GM13976 (cell line): ENCODE results near the gene ARPC1B.
"Not testable (repeated sequence)": the region's sequence is repeated elsewhere in the genome, so short reads cannot be mapped to it uniquely, and the experiment has no call there.

Experiments used
- DNase-seq: peaks from one replicate; pipeline ENCODE4 v3.0.0; 2012; ENCODE audit warnings: low spot score
- in situ Hi-C: fragments of 300-500 bp; cut with MboI; formaldehyde crosslinking; loops from one replicate; pipeline ENCODE4 v1.12.0; 2022; ENCODE audit warnings: low sequenced_read_pairs, mixed read lengths, inconsistent platforms; ENCODE audit not compliant: unreplicated experiment
- TF ChIP-seq, protein P1 (sequence below): IDR thresholded peaks from 2 replicates; pipeline ENCODE4 v1.5.1; 2012; ENCODE audit warnings: borderline replicate concordance, mild to moderate bottlenecking; ENCODE audit not compliant: insufficient read depth; ENCODE audit errors: extremely low read depth, missing control alignments, control extremely low read depth

Gene ARPC1B

DNA sequence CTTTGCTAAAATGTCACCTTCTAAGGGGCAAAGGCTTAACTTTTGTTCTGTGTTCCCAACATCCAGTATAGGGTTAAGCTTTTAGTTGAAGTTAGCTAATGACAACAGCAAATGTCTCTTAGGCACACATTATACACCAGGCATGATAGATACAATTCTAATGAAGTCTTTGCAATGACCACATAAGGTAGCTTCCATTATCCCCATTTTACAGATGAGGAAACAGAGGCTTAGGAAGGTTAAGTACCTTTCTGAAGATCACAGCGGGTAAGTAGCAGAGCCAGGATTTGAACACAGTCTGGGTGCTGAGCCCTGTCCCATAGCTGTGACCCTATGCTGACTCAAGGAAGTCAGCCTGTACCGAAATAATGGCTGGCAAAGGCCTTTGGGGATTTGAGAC lies 36.1 kb downstream of the ARPC1B start:
- DNase-seq: no peak
- TF ChIP-seq, protein P1, sequence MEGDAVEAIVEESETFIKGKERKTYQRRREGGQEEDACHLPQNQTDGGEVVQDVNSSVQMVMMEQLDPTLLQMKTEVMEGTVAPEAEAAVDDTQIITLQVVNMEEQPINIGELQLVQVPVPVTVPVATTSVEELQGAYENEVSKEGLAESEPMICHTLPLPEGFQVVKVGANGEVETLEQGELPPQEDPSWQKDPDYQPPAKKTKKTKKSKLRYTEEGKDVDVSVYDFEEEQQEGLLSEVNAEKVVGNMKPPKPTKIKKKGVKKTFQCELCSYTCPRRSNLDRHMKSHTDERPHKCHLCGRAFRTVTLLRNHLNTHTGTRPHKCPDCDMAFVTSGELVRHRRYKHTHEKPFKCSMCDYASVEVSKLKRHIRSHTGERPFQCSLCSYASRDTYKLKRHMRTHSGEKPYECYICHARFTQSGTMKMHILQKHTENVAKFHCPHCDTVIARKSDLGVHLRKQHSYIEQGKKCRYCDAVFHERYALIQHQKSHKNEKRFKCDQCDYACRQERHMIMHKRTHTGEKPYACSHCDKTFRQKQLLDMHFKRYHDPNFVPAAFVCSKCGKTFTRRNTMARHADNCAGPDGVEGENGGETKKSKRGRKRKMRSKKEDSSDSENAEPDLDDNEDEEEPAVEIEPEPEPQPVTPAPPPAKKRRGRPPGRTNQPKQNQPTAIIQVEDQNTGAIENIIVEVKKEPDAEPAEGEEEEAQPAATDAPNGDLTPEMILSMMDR: no peak
- in situ Hi-C loops: no loop called here

DNA sequence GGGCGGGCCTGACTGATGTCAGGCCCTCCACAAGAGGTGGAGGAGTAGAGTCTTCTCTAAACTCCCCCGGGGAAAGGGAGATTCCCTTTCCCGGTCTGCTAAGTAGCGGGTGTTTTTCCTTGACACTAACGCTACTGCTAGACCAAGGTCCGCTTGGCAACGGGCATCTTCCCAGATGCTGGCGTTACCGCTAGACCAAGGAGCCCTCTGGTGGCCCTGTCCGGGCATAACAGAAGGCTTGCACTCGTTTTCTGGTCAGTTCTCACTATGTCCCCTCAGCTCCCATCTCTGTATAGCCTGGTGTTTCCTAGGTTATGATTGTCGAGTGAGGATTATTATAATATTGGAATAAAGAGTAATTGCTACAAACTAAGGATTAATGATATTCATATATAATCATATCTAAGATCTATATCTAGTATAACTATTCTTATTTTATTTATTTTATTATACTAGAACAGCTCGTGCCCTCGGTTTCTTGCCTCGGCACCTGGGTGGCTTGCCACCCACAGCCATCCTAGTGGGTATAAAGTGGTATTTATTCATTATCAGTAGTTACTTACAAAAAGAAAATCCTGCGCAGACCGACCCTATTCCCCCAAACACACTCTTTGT lies 41.1 kb downstream of the ARPC1B start:
- DNase-seq, in situ Hi-C loops: not testable (repeated sequence)
- TF ChIP-seq, protein P1: peak; percentile 31

DNA sequence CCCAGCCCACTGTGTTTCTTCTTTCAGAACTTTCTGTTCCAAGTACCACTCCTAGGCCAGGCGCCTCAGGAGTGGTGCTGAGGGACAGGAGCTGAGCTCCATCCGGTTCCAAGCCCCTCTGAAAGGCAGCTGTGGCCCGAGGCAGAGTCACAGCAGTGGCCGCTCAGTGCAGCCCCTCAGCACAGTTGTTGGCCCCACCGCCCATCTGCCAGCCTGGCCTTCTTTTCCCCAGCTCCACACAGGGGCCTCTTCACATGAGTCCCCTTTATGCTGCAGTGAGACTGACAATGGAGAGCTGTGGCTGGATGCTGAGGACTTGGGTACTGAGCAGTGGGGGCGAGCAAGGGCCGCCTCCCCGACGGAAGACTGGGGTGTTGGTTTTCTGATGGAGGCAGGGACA lies 43.7 kb downstream of the ARPC1B start:
- DNase-seq: no peak
- TF ChIP-seq, protein P1: no peak
- in situ Hi-C loops: no loop called here

DNA sequence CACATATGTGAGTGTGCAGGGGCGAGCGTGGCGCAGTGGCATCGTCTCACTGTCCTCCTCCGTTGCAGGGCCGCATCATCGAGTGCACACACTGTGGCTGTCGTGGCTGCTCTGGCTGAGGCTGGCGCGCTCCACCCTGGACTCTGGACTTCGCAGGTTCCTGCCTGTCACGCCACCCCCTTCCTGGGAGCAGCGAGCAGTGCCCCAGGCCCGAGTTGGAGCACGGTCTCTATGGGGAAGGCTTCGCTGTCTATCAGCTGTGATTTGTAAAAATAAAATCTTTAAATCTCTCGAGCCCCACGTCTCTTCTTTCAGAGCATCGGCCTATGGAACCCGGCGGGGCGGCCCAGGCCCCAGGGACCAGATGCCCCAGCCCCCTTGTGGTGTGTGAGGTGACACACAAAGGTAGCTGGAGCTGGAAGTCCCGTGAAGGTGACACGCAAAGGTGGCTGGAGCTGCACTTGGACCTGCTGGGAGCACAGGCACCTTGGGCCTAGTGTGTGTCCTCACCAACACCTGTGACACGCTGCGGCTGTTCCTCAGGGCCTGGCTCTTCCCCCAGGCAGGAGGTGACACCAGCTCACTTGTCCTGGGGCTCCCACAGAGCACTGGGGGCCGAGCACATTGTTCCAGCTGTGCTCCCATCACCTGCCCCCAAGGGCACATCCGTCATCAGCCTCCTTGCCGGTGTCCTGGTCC lies 44.9 kb downstream of the ARPC1B start:
- in situ Hi-C loops: no loop called here
- TF ChIP-seq, protein P1: no peak
- no peak for DNase-seq

- in situ Hi-C loops: no loop called here
- no peak for DNase-seq
- TF ChIP-seq, protein P1: no peak
These were observed 45.7 kb downstream of the ARPC1B start for GRCh38 chr7:99420213-99420612.

GRCh38 chr7:99420986-99421385 lies 46.5 kb downstream of the ARPC1B start:
- no peak for DNase-seq
- TF ChIP-seq, protein P1: no peak
- in situ Hi-C loops: no loop called here
